ENCODE results near the gene TMEM151B.

GRCh38 chr6:44301782-44302564, 31.7 kb downstream of the TMEM151B start:
- TF ChIP-seq CTCF (IDR thresholded peaks at IDR 0.05) (no peak), POLR2A (IDR thresholded peaks at IDR 0.05) (no peak), POLR2AphosphoS5 (IDR thresholded peaks at IDR 0.05) (no peak), EP300 (IDR thresholded peaks at IDR 0.05) (no peak)
